ENCODE results near the gene DDX42.

GRCh38 chr17:63826468-63827001 lies 52.6 kb downstream of the DDX42 start:
- TF ChIP-seq, protein P1, sequence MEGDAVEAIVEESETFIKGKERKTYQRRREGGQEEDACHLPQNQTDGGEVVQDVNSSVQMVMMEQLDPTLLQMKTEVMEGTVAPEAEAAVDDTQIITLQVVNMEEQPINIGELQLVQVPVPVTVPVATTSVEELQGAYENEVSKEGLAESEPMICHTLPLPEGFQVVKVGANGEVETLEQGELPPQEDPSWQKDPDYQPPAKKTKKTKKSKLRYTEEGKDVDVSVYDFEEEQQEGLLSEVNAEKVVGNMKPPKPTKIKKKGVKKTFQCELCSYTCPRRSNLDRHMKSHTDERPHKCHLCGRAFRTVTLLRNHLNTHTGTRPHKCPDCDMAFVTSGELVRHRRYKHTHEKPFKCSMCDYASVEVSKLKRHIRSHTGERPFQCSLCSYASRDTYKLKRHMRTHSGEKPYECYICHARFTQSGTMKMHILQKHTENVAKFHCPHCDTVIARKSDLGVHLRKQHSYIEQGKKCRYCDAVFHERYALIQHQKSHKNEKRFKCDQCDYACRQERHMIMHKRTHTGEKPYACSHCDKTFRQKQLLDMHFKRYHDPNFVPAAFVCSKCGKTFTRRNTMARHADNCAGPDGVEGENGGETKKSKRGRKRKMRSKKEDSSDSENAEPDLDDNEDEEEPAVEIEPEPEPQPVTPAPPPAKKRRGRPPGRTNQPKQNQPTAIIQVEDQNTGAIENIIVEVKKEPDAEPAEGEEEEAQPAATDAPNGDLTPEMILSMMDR (IDR thresholded peaks at IDR 0.05), result no peak
- no peak for TF ChIP-seq POLR2A (IDR thresholded peaks at IDR 0.05)

All from testis (tissue), 2 donors.